SK-N-SH (cell line): ENCODE data around the gene PIKFYVE. TPM values are rescaled to one million over a fixed set of nuclear protein-coding genes. Genes with fewer than 3 reads are reported as not detected.

ENCODE experiments used
- CTCF ChIA-PET: fragments of 300-600, 350-600 bp; formaldehyde crosslinking; extraction: SDS; loops from one replicate; lab custom pipeline; 2021; lab: Yijun Ruan, JAX
- POLR2A ChIA-PET: fragments of 350-600 bp; sonication (Branson Sonifier 250); formaldehyde crosslinking; extraction: SDS; loops from one replicate; lab custom pipeline; 2020; ENCODE audit warnings: antibody characterized with exemption, inconsistent platforms; lab: Yijun Ruan, JAX
- DNase-seq: peaks from one replicate; pipeline ENCODE4 v3.0.0; 2012
- H2AFZ ChIP-seq: fragments of 200-600 bp; sonication (generic); 2 replicates; pipeline ENCODE4 v1.8.1; 2016; ENCODE audit warnings: antibody characterized with exemption, mild to moderate bottlenecking, low read depth
- H3F3A ChIP-seq: fragments of 200-600 bp; sonication (generic); replicated peaks from 2 replicates; pipeline ENCODE3; 2016; ENCODE audit warnings: antibody characterized with exemption, mild to moderate bottlenecking; ENCODE audit not compliant: insufficient read depth
- H3K27ac ChIP-seq, 2 experiments: fragments of 200-500 bp in 1 of 2; fragments of 200-600 bp in 1 of 2; sonication (Bioruptor generic) in 1 of 2; sonication (generic), shearing (Covaris generic) in 1 of 2; 2 replicates each; pipeline versions ENCODE4 v1.5.1 to v1.6.1; 2014 to 2016; ENCODE audit warnings: low read depth in 2 of 2, inconsistent platforms in 1 of 2, low read length in 1 of 2, mild to moderate bottlenecking in 1 of 2, mixed read lengths in 1 of 2
- H3K27me3 ChIP-seq: fragments of 200-600 bp; sonication (generic), shearing (Covaris generic); 2 replicates; pipeline ENCODE4 v1.6.1; 2016; ENCODE audit warnings: mixed run types; ENCODE audit not compliant: insufficient read depth
- H3K36me3 ChIP-seq, 2 experiments: fragments of 200-500 bp in 1 of 2; fragments of 200-600 bp in 1 of 2; sonication (Bioruptor generic) in 1 of 2; sonication (generic) in 1 of 2; replicated peaks in 1 of 2; 2 replicates each; pipeline versions ENCODE3 to v1.5.1; 2014 to 2016; ENCODE audit warnings: low read length in 1 of 2, mild to moderate bottlenecking in 1 of 2; ENCODE audit not compliant: insufficient read depth in 2 of 2, control insufficient read depth in 1 of 2
- H3K4me1 ChIP-seq, 2 experiments: fragments of 200-500 bp in 1 of 2; fragments of 200-600 bp in 1 of 2; sonication (Bioruptor generic) in 1 of 2; sonication (generic), shearing (Covaris generic) in 1 of 2; 2 replicates each; pipeline versions ENCODE4 v1.5.1 to v1.6.1; 2014 to 2016; ENCODE audit warnings: low read depth in 1 of 2, low read length in 1 of 2, mixed run types in 1 of 2; ENCODE audit not compliant: insufficient read depth in 2 of 2, control insufficient read depth in 1 of 2
- H3K4me2 ChIP-seq: fragments of 200-600 bp; sonication (generic), shearing (Covaris generic); 2 replicates; pipeline ENCODE4 v1.6.1; 2017; ENCODE audit warnings: mixed run types
- H3K4me3 ChIP-seq, 2 experiments: fragments of 200-500 bp in 1 of 2; fragments of 200-600 bp in 1 of 2; sonication (Bioruptor generic) in 1 of 2; sonication (generic), shearing (Covaris generic) in 1 of 2; 2 replicates each; pipeline versions ENCODE4 v1.5.1 to v1.8.1; 2014 to 2016; ENCODE audit warnings: low read depth in 2 of 2, inconsistent platforms in 1 of 2, low read length in 1 of 2, mild to moderate bottlenecking in 1 of 2, mixed read lengths in 1 of 2, moderate library complexity in 1 of 2
- H3K79me2 ChIP-seq: fragments of 200-600 bp; sonication (generic); 2 replicates; pipeline ENCODE4 v1.8.1; 2017; ENCODE audit warnings: mild to moderate bottlenecking; ENCODE audit not compliant: insufficient read depth
- H3K9ac ChIP-seq: fragments of 200-600 bp; sonication (generic); 2 replicates; pipeline ENCODE4 v1.6.1; 2017; ENCODE audit warnings: mixed run types
- H3K9me2 ChIP-seq: fragments of 200-600 bp; sonication (generic); 2 replicates; pipeline ENCODE4 v1.6.1; 2017; ENCODE audit warnings: mixed run types
- H3K9me3 ChIP-seq: fragments of 200-600 bp; sonication (generic); 2 replicates; pipeline ENCODE4 v1.6.1; 2017; ENCODE audit warnings: mixed run types, mild to moderate bottlenecking, moderate library complexity
- H4K20me1 ChIP-seq: fragments of 200-600 bp; sonication (generic); 2 replicates; pipeline ENCODE4 v1.6.1; 2017; ENCODE audit warnings: mild to moderate bottlenecking, mixed run types; ENCODE audit not compliant: insufficient read depth
- CTCF ChIP-seq: fragments of 200-600 bp; sonication (generic); IDR thresholded peaks from 2 replicates; pipeline ENCODE4 v1.6.1; 2017; ENCODE audit warnings: antibody characterized with exemption, mild to moderate bottlenecking, moderate library complexity
- EP300 ChIP-seq, 2 experiments: IDR thresholded peaks; 2 replicates each; pipeline versions ENCODE4 v1.4.0 to v1.6.1; 2012; ENCODE audit warnings: borderline replicate concordance in 1 of 2, low read depth in 1 of 2, low read length in 1 of 2
- FOXM1 ChIP-seq: IDR thresholded peaks from 2 replicates; pipeline ENCODE4 v1.4.0; 2012; ENCODE audit warnings: low read depth, mild to moderate bottlenecking
- GATA2 ChIP-seq: sonication (generic); formaldehyde crosslinking; IDR thresholded peaks from 2 replicates; pipeline ENCODE4 v1.5.0; 2020; ENCODE audit warnings: mild to moderate bottlenecking, missing genetic modification reagents
- MEF2A ChIP-seq: IDR thresholded peaks from 2 replicates; pipeline ENCODE4 v1.4.0; 2012; ENCODE audit warnings: low read depth, borderline replicate concordance
- NFIC ChIP-seq: IDR thresholded peaks from 2 replicates; pipeline ENCODE4 v1.4.0; 2012; ENCODE audit warnings: borderline replicate concordance
- POLR2AphosphoS5 ChIP-seq: IDR thresholded peaks from 2 replicates; pipeline ENCODE4 v1.6.1; 2012; ENCODE audit warnings: low read depth, low read length
- RAD21 ChIP-seq: IDR thresholded peaks from 2 replicates; pipeline ENCODE4 v1.6.1; 2012; ENCODE audit warnings: mild to moderate bottlenecking, low read length
- REST ChIP-seq: IDR thresholded peaks from 2 replicates; pipeline ENCODE4 v1.6.1; 2012; ENCODE audit warnings: mild to moderate bottlenecking, low read depth, low read length, moderate library complexity
- RFX5 ChIP-seq: IDR thresholded peaks from 2 replicates; pipeline ENCODE4 v1.6.1; 2012; ENCODE audit warnings: mild to moderate bottlenecking, improper control_type of control experiment, low read length
- SIN3A ChIP-seq: IDR thresholded peaks from 2 replicates; pipeline ENCODE4 v1.6.1; 2012; ENCODE audit warnings: low read depth, mild to moderate bottlenecking, low read length, moderate library complexity, borderline replicate concordance
- TEAD4 ChIP-seq: IDR thresholded peaks from 2 replicates; pipeline ENCODE4 v1.4.0; 2012; ENCODE audit warnings: mild to moderate bottlenecking, borderline replicate concordance; ENCODE audit not compliant: insufficient read depth
- USF2 ChIP-seq: fragments of 150-350 bp; IDR thresholded peaks from 2 replicates; pipeline ENCODE4 v1.6.1; 2017; ENCODE audit warnings: antibody characterized with exemption, low read length, low read depth, borderline replicate concordance
- YY1 ChIP-seq: IDR thresholded peaks from 2 replicates; pipeline ENCODE4 v1.4.0; 2012; ENCODE audit warnings: low read depth, mild to moderate bottlenecking
- WGBS: methylation state at CpG from one replicate; pipeline ENCODE4 v1.1.6; 2017; ENCODE audit warnings: low lambda C conversion rate; 5-methylcytosine and 5-hydroxymethylcytosine counted together
- polyA plus RNA-seq, 3 experiments: library from polyadenylated mRNA; depleted of rRNA; stranded (reverse); fragments of >200 nt; gene quantifications; 2 replicates each; pipeline ENCODE4 v1.2.3, GENCODE V29; 2012

The PIKFYVE gene
- polyA plus RNA-seq, 1 of the 3 experiments (the other 2 are of a cell fraction) = 7.0 TPM

- TF ChIP-seq REST = no peak
- TF ChIP-seq RFX5 = no peak
- TF ChIP-seq YY1 = no peak
- no peak for TF ChIP-seq POLR2AphosphoS5
- TF ChIP-seq GATA2 (CRISPR knock-in tag) = no peak
- TF ChIP-seq MEF2A = no peak
- TF ChIP-seq USF2 = no peak
- TF ChIP-seq RAD21 = no peak
- TF ChIP-seq CTCF = no peak
- no peak for TF ChIP-seq FOXM1
- TF ChIP-seq, all 33 proteins: peak for 0
These were observed 26.1 kb upstream of the PIKFYVE start (continued) for GRCh38 chr2:208239770-208240493.

GRCh38 chr2:208240619-208241209 is 25.3 kb upstream of the PIKFYVE start:
- no peak overlapping the region for H3K4me2 ChIP-seq
- H3K27ac ChIP-seq = no peak overlapping the region
- TF ChIP-seq TEAD4 (no peak), SIN3A (no peak), NFIC (no peak), EP300 (IDR thresholded peaks at IDR 0.05; ENCODE audit: borderline replicate concordance in 1 of 2, low read depth in 1 of 2, low read length in 1 of 2) (no peak), RAD21 (no peak), RFX5 (no peak)
- POLR2A ChIA-PET = no interaction called here
- H3K4me1 ChIP-seq = no peaks in the 10 kb centered on the region
- no peak overlapping the region for H2AFZ ChIP-seq
- H3K9ac ChIP-seq = no peak overlapping the region
- H3K27me3 ChIP-seq = no peaks in the 10 kb centered on the region
- 91% methylated on average over 3 of the region's 3 CpGs for WGBS
- CTCF ChIA-PET = interaction anchor here (1.6 to 2.8 kb wide), 2 partner anchors 14 to 66 kb away, joined by 3 to 14 read pairs; partner anchors contain the start of gene IDH1
- H4K20me1 ChIP-seq = no peaks in the 10 kb centered on the region
- no peak for DNase-seq
- peaks cover 33 to 64% of the 10 kb centered on the region in 2 experiments for H3K36me3 ChIP-seq
- no peaks in the 10 kb centered on the region for H3K9me3 ChIP-seq
- H3F3A ChIP-seq = peaks cover 3% of the 10 kb centered on the region
- no peaks in the 10 kb centered on the region for H3K9me2 ChIP-seq
- no peak overlapping the region for H3K4me3 ChIP-seq
- H3K79me2 ChIP-seq = no peaks in the 10 kb centered on the region
